Transverse colon (tissue), 4 donors: Measurements from ENCODE around the gene INTS3. TPM values are rescaled to one million over a fixed set of nuclear protein-coding genes. Genes with fewer than 3 reads are reported as not detected.

ENCODE experiments used
- DNase-seq: peaks from one replicate; pipeline ENCODE4 v3.0.0-alpha.2; 2019
- H3K27ac ChIP-seq, 4 donors: fragments of 200-600 bp; sonication (generic); 2 replicates each; pipeline ENCODE4 v1.5.1; 2016 to 2018; ENCODE audit warnings: inconsistent platforms in 4 of 4
- H3K27me3 ChIP-seq: fragments of 200-600 bp; sonication (generic); 2 replicates; pipeline ENCODE4 v1.5.1; 2017; ENCODE audit warnings: inconsistent platforms
- H3K36me3 ChIP-seq, 4 donors: fragments of 200-600 bp; sonication (generic); 2 replicates each; pipeline ENCODE4 v1.5.1; 2017 to 2019; ENCODE audit warnings: inconsistent platforms in 4 of 4
- H3K4me1 ChIP-seq, 4 donors: fragments of 200-600 bp; sonication (generic); 2 replicates each; pipeline ENCODE4 v1.5.1; 2017 to 2020; ENCODE audit warnings: inconsistent platforms in 4 of 4
- H3K4me3 ChIP-seq, 4 donors: fragments of 200-600 bp; sonication (generic); 1 replicate in 1 of 4; 2 replicates in 3 of 4; pipeline versions ENCODE4 v1.5.1 to v1.6.1; 2017 to 2019; ENCODE audit warnings: inconsistent platforms in 4 of 4
- H3K9me3 ChIP-seq, 2 donors: fragments of 200-600 bp; sonication (generic); 2 replicates each; pipeline ENCODE4 v1.5.1; 2017 to 2019; ENCODE audit warnings: inconsistent platforms in 2 of 2
- EP300 ChIP-seq: sonication (generic); formaldehyde crosslinking; IDR thresholded peaks from one replicate; pipeline ENCODE4 v1.6.1; 2017; ENCODE audit warnings: antibody characterized with exemption, low read depth
- POLR2A ChIP-seq: fragments of 450-650 bp; IDR thresholded peaks from one replicate; pipeline ENCODE4 v1.6.1; 2016; ENCODE audit warnings: antibody characterized with exemption, mild to moderate bottlenecking, moderate library complexity
- POLR2AphosphoS5 ChIP-seq, 3 donors: sonication (generic); formaldehyde crosslinking; IDR thresholded peaks; one replicate each; pipeline ENCODE4 v1.6.1; 2016; ENCODE audit warnings: antibody characterized with exemption in 3 of 3
- WGBS, 2 donors: methylation state at CpG; one replicate each; pipeline ENCODE4 v1.1.5; 2018; ENCODE audit warnings: low coverage in 1 of 2; 5-methylcytosine and 5-hydroxymethylcytosine counted together
- in situ Hi-C, 4 donors: fragments of 200-750 bp; cut with MboI; loops; one replicate each; pipeline versions ENCODE4 v1.15.0 to v1.15.1; 2017; ENCODE audit warnings: low sequenced_read_pairs in 3 of 4, low pct_ligation_motif_present in 1 of 4, low pct_unique_long_range_greater_than_20kb in 1 of 4
- intact Hi-C: fragments of 100-400 bp; cut with DNase I; formaldehyde crosslinking; loops from one replicate; pipeline ENCODE4 v1.15.1; 2023; ENCODE audit warnings: low total_unique reads
- total RNA-seq, 4 donors: library from RNA; depleted of rRNA; stranded (reverse); fragments of >200 nt; gene quantifications; one replicate each; pipeline ENCODE4 v1.1.0, GENCODE V29; 2016
- TF ChIP-seq, protein P1 (sequence below), 5 experiments: fragments of 200-600 bp in 3 of 5; fragments of 450-650 bp in 2 of 5; sonication (generic) in 3 of 5; IDR thresholded peaks; 1 replicate in 2 of 5; 2 replicates in 3 of 5; pipeline ENCODE4 v1.5.1; 2016 to 2017; ENCODE audit warnings: antibody characterized with exemption in 5 of 5, inconsistent platforms in 3 of 5, mild to moderate bottlenecking in 2 of 5, moderate library complexity in 1 of 5

The INTS3 gene
- total RNA-seq, 4 donors from 2014 or later = 26.1 to 35.6 (median 28.0) TPM

DNA sequence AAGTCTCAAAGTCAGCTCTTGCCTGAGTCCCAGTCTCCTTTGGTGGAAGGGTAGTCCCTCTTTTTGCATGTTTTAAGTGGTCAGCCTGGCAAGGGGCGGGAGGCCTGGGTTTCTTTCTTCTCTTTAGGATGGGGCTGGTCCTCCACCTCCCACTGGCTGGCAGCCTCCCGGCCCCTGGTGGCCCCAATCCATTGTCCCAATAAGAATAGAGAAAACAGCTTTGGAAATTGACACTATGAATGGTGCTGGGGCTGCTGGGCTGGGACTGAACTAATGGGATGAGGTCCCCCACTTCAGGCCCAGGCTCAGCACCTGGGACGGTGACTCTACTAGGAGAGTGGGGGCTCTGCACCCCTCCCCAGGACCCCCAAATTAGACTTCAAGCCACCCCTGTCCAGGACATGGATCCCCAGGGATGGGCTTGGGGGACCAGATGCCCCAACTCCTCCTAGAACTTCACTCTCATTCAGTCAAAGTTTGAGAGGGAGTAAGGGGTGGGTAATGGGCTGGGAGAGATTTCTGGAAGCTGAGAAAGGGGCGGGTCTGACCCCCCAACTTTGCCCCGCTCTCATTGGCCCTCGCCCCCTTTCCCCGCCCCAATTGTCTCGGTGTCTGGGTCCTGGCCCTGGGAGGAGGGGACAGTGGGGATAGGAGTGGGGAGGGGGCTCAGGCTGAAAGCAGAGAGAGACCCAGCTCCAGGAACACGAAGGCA is 65.6 kb downstream of the INTS3 start:
- DNase-seq = no peak
- H3K4me1 ChIP-seq = peaks cover 0 to 29% (median 21%) of the 10 kb centered on the region in 4 donors
- H3K27ac ChIP-seq = no peak overlapping the region
- 60 to 77% methylated on average over 2 to 9 of the region's 9 CpGs for WGBS, 2 donors
- no peaks in the 10 kb centered on the region for H3K27me3 ChIP-seq
- no peak overlapping the region for H3K4me3 ChIP-seq
- H3K9me3 ChIP-seq = no peaks in the 10 kb centered on the region
- TF ChIP-seq POLR2AphosphoS5 (IDR thresholded peaks at IDR 0.05) = no peak
- TF ChIP-seq, protein P1, sequence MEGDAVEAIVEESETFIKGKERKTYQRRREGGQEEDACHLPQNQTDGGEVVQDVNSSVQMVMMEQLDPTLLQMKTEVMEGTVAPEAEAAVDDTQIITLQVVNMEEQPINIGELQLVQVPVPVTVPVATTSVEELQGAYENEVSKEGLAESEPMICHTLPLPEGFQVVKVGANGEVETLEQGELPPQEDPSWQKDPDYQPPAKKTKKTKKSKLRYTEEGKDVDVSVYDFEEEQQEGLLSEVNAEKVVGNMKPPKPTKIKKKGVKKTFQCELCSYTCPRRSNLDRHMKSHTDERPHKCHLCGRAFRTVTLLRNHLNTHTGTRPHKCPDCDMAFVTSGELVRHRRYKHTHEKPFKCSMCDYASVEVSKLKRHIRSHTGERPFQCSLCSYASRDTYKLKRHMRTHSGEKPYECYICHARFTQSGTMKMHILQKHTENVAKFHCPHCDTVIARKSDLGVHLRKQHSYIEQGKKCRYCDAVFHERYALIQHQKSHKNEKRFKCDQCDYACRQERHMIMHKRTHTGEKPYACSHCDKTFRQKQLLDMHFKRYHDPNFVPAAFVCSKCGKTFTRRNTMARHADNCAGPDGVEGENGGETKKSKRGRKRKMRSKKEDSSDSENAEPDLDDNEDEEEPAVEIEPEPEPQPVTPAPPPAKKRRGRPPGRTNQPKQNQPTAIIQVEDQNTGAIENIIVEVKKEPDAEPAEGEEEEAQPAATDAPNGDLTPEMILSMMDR (IDR thresholded peaks at IDR 0.05) = no peak
- TF ChIP-seq POLR2A = no peak
- no peak for TF ChIP-seq EP300
- no peaks in the 10 kb centered on the region for H3K36me3 ChIP-seq
- in situ Hi-C loops (loop anchor here in 2 of 4 donors (10.0 kb wide), 2 partner anchors 191 to 201 kb away; partner anchors contain the start of genes RAB13 (in 1 of the 2) and RPS27 (in 1 of the 2)), intact Hi-C loops (no loop called here)

DNA sequence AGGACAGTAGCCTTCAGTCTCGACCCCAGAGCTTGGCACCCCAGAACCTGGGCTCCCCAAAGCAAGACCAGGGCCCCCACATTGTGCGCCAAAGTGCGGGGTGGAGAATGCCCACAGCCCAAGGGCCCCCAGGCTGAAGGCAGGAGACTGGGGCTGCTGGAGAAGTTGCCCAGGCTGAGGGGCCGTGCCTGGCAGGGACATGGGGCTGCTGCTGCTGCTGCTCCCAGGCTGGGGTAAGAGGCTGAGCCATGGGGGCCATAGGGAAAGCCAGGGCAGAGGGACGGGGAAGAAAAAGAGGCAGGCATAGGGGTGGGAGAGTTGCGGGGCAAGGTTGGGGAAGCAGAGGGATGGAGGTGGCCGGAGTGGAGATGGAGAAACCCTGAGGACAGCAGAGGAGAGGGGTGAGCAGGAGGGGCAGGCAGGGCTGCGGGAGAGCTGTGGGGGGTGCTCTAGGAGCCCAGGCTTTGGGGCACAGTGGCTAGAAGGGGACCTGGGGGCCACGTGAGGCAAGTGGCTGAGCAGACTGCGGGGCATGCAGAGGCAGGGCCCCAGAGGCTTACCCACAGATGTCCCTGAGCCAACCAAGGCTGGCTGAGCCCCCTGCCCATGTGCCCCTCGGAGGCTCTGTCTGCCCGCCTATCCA is 66.2 kb downstream of the INTS3 start:
- Histone ChIP-seq H3K9me3 (no peaks in the 10 kb centered on the region), H3K27me3 (no peaks in the 10 kb centered on the region), H3K4me1 (peaks cover 0 to 27% (median 21%) of the 10 kb centered on the region in 4 donors), H3K4me3 (no peak overlapping the region), H3K27ac (no peak overlapping the region), H3K36me3 (no peaks in the 10 kb centered on the region)
- TF ChIP-seq EP300 = no peak
- no peak for TF ChIP-seq POLR2A
- TF ChIP-seq, protein P1 (IDR thresholded peaks at IDR 0.05) = no peak
- TF ChIP-seq POLR2AphosphoS5 (IDR thresholded peaks at IDR 0.05) = no peak
- intact Hi-C loops (no loop called here), in situ Hi-C loops (loop anchor here in 2 of 4 donors (10.0 kb wide), 2 partner anchors 191 to 201 kb away; partner anchors contain the start of genes RAB13 (in 1 of the 2) and RPS27 (in 1 of the 2))
- no peak for DNase-seq
- 87% methylated on average over 3 to 11 of the region's 12 CpGs for WGBS, 2 donors

DNA sequence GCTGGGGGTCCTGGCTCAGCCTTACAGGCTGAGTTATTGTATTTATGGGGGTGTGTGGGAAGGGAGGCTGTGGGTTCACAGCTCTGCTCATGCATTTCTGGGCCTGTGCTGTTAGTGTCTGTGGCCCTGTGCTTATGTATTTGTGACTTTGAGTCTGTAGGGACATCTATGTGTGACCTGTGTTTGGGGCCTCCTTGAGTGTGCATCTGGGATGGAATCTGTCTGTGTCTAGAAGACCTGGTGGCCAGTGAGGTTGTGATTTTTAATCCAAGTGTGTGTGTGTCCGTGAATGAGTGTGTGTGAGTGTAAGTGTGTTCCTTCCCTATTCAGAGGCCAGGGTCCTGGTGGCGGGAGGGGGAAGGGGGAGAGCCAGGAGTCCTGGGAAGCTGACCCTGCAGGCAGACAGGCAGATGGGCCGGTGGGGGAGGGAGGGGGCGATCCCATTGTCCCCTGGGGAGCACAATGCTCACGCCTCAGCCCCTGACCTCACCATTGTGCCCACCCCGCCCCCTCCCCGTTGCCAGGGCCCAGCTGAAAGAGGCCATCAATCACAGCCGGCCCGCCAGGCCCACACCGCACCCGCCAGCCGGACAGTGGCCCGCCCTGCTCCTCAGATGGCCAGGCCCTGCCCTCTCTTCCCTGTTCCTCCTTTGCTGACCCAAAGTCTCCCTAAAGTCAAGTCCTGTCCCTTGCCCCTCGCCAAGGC is 66.9 kb downstream of the INTS3 start:
- no peak overlapping the region for H3K27ac ChIP-seq
- TF ChIP-seq EP300 = no peak
- no peak for TF ChIP-seq POLR2A
- TF ChIP-seq POLR2AphosphoS5 (IDR thresholded peaks at IDR 0.05) = no peak
- TF ChIP-seq, protein P1 (IDR thresholded peaks at IDR 0.05) = no peak
- H3K27me3 ChIP-seq = no peaks in the 10 kb centered on the region
- H3K4me1 ChIP-seq = peaks cover 0 to 20% (median 15%) of the 10 kb centered on the region in 4 donors
- no peak for DNase-seq
- intact Hi-C loops (no loop called here), in situ Hi-C loops (loop anchor here in 2 of 4 donors (10.0 kb wide), 2 partner anchors 190 to 200 kb away; partner anchors contain the start of genes RAB13 (in 1 of the 2) and RPS27 (in 1 of the 2))
- H3K36me3 ChIP-seq = no peaks in the 10 kb centered on the region
- H3K4me3 ChIP-seq = no peak overlapping the region
- WGBS, 2 donors = 63 to 80% methylated on average over 2 to 14 of the region's 14 CpGs
- H3K9me3 ChIP-seq = no peaks in the 10 kb centered on the region
